IPS DF 19.7 (cell line): ENCODE data around the gene SH2D2A.

Experiments
- DNase-seq: peaks from one replicate; pipeline ENCODE4 v3.0.0-alpha.2; 2013; ENCODE audit warnings: low read depth, low spot score

SH2D2A gene

GRCh38 chr1:156823210-156823790, 6.7 kb upstream of the SH2D2A start:
- no peak for DNase-seq

- no peak for DNase-seq
Measured at GRCh38 chr1:156822680-156823079, 6.0 kb upstream of the SH2D2A start.

DNA sequence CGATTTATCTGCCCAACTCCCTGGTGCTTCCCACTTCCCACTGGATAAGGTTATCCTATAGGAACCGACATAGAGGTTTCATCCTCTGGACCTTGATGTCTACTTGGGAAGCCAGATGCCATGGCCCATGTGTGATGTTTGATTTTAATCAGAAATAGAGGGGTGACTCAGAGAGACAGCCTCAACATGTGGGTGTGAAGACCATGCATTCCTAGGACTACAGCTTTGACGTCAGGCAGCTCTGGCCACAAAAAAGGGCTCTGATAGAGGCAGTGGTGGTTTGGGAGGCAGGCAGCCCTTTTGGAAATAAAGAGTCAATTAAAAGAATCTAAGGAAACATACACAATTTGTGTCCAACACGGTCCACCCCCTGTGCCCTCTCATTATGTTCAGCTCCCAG, 5.2 kb upstream of the SH2D2A start:
- no peak for DNase-seq

- no peak for DNase-seq
Measured at GRCh38 chr1:156815961-156816422, 656 bp downstream of the SH2D2A start.

DNA sequence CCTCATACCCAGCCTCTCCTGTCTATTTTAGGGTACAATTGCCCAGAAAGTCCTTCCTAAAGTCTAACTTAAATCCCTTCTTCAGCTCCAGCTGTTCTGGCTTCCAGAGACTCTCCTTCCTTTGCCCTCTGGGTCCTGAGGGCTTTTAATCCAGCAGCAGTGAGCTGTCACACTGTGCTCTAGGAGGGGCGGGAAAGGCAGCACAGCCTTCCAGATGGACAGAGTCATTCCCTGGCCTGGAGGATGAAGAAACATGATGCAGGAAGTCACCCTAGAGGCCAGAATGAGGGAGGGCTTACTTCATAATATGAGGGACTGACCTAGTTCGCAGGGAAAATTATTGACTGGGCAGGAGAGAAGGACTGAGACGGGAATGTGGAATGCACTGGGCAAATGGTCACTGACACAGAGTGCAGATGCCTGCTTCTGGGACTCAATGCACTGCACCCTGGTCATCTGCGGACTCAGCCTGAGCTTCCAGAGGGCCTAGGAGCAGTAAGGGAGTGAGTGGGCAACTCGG, 1.3 kb downstream of the SH2D2A start:
- no peak for DNase-seq

DNA sequence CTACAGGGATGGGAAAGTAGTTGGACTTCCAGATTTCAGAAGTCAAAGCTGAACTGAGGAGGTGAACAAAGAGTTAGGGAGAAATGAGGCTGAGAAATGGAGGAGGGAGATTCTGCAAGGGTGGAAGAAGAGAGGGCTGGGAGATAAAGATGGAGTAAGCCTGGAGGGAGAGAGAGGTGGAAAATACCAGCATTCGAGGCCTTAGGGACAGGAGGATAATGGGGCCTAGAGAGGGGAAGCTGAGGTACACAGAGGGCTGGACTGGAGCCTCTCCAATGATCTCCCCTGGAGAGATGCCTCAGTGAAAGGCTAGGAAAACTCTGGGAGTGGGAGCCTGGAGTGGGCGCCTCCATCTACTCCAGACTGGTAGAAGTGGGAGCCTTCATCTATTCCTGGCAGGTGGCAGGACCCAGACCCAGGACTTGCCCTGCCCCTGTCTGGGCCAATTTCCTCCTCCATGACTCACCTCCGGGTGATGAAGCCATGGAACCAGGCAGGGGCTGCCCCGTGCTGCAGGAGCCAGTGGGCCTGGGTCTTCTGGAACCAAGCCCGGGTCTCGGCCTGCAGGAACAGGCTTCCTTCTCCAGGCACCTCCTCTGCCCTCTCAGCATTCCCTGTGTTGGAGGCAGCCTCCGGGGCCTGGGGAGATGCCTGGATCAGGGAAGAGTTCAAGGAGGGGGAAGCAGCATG, 1.9 kb downstream of the SH2D2A start:
- no peak for DNase-seq

DNA sequence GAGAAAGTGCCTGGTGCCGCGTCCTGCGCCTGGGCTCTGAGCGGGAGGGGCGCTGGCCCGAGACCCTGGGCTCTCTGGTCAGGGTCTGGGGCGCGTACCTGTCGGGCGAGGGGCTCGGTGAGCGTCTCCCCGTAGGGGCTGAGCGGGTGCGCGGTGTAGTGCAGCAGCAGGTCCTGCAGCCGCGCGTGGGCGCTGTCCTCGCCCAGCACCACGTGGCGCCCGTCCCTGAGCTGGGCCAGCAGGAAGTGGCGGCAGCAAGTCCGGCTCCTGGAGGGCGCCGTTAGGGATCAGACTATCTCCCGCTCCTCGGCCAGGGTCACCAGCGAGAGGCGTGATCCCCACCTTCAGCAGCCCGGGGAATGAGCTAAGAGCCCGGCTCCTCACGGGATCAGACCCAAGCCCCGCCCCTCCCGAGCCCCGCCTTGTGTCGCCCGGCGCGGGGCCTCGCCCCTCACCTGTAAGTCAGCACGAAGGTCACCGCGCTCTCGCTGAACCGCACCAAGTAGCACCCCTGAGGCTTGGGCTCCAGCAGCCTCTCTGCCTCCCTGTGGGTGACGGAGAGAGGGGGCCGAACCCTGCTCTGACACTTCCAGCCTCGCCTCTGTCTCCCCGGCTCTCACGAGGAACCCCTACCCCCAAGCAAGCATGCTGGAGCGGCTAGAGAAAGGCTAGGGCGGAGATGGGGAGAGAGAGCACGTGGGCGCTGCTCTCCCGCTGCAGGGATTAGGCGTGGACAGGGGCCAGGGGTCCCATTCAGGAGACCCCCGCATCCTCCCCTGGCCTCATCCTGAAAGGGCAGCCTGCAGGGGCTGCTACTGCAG, 2.7 kb downstream of the SH2D2A start:
- DNase-seq: peak; percentile 60

DNA sequence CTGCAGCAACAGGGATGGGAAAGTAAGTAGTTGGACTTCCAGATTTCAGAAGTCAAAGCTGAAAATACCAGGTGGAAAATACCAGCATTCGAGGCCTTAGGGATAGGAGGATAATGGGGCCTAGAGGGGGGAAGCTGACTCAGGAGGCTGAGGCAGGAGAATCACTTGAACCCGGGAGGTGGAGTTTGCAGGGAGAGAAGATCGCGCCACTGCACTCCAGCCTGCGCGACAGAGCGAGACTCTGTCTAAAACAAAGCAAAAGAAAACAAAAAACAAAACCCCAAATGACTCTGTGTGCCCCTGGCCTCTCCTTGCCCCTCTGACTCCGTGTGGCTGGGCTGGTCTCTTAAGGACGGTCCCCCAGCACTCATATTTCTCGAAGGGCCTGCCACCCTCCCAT, 3.4 kb downstream of the SH2D2A start:
- DNase-seq: no peak

- no peak for DNase-seq
Measured at GRCh38 chr1:156812293-156812990, 4.2 kb downstream of the SH2D2A start.

DNA sequence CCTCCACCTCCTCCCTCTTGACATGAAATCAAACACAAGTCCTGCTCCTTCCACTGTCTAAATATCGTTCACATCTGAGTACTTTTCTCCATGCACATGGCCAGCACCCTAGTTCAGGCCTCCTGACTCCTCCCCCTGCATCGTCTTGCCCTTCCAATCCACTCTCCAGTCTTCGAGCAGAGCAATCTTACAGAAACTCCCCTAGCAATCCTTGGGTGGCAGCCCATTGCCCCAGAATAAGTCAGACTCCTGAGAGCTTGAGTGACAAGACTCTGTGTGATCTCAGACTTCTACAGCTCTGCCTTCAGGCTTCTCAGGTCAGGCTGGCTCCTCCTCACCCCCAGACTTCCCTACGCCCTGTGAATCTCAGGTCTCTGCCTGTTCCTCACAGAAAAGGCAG, 5.5 kb downstream of the SH2D2A start:
- DNase-seq: no peak

- DNase-seq: no peak
Measured at GRCh38 chr1:156809711-156810366, 6.8 kb downstream of the SH2D2A start.

- no peak for DNase-seq
Measured at GRCh38 chr1:156809281-156809680, 7.4 kb downstream of the SH2D2A start.

- no peak for DNase-seq
Measured at GRCh38 chr1:156808186-156809030, 8.2 kb downstream of the SH2D2A start.

GRCh38 chr1:156807627-156808026, 9.0 kb downstream of the SH2D2A start:
- no peak for DNase-seq

DNA sequence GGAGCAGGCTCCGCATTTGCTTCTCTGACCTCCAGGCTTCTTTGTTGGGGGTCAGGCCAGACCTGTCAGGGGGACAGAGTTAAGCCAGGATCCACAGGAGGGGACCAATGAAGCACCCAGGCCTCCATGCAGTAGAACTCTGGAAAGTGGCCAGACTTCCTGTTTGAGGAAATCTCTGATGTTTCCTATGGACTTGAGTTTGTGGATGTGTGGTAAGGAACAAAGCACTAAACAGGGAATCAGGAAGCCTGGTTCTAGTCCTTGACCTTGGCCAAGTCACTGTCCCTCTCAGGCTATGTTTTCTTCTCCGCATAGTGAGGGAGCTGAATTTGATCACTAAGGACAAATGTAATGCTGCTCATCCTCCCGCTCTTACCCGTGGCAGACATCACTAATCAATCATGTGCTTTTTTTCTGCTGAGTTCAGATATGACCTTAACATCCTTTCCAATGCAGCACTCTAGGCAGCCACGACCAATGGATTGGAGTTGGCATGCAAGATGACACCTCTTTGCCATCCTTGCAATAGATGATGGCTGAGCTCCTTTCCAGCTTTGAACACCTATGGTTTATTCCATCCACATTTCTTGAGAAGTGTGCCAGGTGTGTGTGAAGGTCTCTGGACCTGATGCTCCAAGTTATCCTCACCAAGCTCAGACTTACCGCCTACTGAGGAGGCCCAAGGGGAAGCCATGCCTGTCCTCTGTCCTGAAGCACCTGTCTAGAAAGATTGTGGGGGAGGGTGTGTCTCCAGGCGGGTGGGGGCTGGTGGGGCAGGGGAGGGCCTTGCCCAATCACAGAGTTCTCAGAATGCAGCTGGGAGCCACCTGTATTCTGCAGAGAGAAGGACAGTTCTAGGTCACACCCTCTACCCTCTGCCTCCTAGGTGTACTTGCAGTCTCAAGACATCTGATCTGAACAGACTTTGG, 9.9 kb downstream of the SH2D2A start:
- DNase-seq: no peak

- DNase-seq: no peak
Measured at GRCh38 chr1:156805766-156806511, 10.7 kb downstream of the SH2D2A start.

DNA sequence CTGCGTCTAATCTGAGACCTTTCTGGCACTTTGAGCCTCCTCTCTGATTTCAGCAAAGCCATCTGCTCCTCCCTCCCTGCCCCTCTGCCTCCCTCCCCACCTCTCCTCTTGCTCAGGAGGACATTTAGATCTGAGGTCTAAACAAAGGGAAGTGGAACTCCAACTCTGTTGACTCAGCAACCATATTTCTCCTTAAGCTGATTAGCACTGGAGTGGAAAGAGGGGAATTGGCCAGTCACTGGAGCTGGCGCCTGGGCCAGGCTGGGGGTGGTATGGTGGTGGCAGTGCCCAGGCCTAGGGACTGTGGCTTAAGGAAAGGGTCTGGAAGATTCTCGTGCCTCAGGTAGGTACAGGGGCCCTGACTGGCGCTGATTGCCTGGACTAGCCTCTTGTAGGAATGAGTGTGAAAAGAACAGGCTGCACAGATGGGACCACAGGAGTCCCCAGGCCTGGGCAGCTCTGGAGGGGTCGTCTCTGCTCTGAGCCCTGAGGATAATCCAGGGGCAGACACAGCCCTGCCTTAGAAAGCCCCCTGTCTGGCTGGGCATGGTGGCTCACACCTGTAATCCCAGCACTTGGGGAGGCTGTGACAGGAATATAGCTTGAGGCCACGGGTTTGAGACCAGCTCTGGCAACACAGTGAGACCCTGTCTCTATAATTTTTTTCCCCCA, 11.9 kb downstream of the SH2D2A start:
- DNase-seq: no peak

DNA sequence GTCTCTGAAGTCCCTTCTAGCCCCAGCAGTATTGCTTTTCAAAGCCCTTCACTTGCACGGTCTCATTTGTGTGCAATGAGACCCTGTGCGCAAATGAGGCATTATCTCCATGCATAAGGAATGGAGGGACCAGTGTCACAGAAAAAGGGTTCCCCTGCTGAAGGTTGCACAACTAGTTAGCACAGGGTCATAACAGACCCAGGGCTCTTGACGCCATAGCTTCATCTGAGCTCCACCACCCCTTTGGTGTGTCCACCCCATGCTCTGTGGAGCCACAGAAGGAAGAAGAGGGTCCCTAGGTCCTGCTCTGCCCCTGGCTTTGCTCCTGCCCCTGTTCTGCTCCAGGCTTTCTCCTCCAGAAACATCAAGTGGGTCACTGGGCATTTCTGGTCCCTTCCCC, 12.6 kb downstream of the SH2D2A start:
- DNase-seq: no peak
